ENCODE results near the gene FAM120A.

The FAM120A gene

DNA sequence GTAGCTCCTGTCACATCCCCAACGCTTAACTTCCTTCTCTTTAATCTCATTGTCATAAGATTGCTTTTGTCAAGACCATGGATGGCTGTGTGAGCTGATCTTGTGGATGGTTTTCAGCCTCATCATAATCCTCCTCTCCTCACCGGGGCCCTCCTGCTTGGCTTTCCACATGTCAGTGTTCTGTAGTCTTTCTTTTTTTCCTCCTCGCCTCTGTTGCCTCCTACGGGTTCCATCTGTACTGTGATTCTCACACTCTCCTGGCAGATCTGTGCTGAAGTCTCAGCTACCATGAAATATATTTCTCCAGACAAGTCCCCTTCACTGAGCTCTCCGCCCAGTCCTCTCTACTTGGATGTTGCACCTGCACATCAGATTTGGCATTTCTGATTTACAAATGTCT is 36.8 kb downstream of the FAM120A start:
- TF ChIP-seq, protein P1, sequence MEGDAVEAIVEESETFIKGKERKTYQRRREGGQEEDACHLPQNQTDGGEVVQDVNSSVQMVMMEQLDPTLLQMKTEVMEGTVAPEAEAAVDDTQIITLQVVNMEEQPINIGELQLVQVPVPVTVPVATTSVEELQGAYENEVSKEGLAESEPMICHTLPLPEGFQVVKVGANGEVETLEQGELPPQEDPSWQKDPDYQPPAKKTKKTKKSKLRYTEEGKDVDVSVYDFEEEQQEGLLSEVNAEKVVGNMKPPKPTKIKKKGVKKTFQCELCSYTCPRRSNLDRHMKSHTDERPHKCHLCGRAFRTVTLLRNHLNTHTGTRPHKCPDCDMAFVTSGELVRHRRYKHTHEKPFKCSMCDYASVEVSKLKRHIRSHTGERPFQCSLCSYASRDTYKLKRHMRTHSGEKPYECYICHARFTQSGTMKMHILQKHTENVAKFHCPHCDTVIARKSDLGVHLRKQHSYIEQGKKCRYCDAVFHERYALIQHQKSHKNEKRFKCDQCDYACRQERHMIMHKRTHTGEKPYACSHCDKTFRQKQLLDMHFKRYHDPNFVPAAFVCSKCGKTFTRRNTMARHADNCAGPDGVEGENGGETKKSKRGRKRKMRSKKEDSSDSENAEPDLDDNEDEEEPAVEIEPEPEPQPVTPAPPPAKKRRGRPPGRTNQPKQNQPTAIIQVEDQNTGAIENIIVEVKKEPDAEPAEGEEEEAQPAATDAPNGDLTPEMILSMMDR (IDR thresholded peaks at IDR 0.05) = no peak
- Histone ChIP-seq H3K9ac (no peak overlapping the region), H3K4me3 (ENCODE audit: low read depth, low read length) (no peak overlapping the region), H3K9me3 (ENCODE audit: control insufficient read depth, low read length) (no peaks in the 10 kb centered on the region), H3K27me3 (ENCODE audit: control insufficient read depth, insufficient read depth, low read length) (no peaks in the 10 kb centered on the region), H3K79me2 (peaks cover 25% of the 10 kb centered on the region), H2AFZ (no peak overlapping the region), H3K4me2 (ENCODE audit: low read length) (no peak overlapping the region), H3K4me1 (no peaks in the 10 kb centered on the region), H3K36me3 (ENCODE audit: control insufficient read depth, insufficient read depth, low read length) (no peaks in the 10 kb centered on the region), H3K27ac (no peak overlapping the region)

DNA sequence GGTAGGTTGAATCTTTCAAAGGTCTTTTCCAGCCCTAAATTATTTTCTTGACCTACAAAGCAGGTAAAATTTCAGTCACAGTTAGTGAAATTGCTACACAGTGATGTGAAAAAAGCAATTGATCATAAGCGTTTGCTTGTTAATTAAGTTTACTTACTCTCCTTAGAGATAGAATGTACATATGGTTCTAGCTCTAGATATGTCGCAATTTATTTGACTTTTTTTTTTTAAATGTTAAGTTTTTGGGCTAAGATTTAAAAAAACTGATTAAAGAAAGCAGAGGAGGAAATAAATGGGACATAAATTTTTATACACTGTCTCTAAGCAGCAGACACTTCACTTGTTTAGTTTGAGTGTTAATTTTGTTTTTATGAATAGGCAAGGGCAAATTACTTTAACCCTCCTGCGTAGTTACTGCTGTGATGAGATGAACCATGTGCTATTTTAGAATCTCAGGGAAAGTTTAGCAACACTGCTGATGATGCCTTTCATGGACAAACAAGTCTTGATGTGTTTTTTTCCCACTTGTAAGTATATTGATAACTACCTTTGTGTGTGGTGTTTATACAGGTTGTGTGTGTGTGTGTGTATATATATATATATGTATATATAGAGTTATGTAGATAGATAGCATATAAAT is 40.2 kb downstream of the FAM120A start:
- no peak overlapping the region for H3K4me3 ChIP-seq (ENCODE audit: low read depth, low read length)
- peaks cover 11% of the 10 kb centered on the region for H3K79me2 ChIP-seq
- TF ChIP-seq, protein P1 (IDR thresholded peaks at IDR 0.05) = no peak
- no peaks in the 10 kb centered on the region for H3K4me1 ChIP-seq
- H3K27ac ChIP-seq = no peak overlapping the region
- H3K9me3 ChIP-seq (ENCODE audit: control insufficient read depth, low read length) = no peaks in the 10 kb centered on the region
- H3K27me3 ChIP-seq (ENCODE audit: control insufficient read depth, insufficient read depth, low read length) = no peaks in the 10 kb centered on the region
- no peak overlapping the region for H2AFZ ChIP-seq
- no peak overlapping the region for H3K9ac ChIP-seq
- H3K36me3 ChIP-seq (ENCODE audit: control insufficient read depth, insufficient read depth, low read length) = no peaks in the 10 kb centered on the region
- H3K4me2 ChIP-seq (ENCODE audit: low read length) = no peak overlapping the region

DNA sequence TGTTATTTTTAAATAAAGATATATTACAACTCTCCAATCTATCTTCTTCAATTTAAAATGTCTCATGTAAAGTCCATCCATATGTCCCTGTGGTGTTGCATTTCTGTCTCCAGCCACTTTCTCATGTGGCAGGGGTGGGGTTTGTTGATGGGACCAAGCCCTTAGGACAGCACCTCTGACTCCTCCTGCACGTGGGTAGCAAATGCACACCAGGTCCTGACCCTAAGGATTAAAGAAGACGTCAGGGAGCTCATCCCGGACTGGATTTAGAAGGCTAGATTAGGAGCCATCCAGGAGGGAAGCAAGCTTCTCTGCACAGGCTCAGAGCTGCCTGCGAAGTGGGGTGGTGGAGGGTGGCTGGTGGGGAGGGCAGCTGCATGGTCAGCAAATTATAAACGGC is 40.8 kb downstream of the FAM120A start:
- no peak overlapping the region for H2AFZ ChIP-seq
- H3K79me2 ChIP-seq = peaks cover 11% of the 10 kb centered on the region
- H3K4me2 ChIP-seq (ENCODE audit: low read length) = no peak overlapping the region
- H3K4me3 ChIP-seq (ENCODE audit: low read depth, low read length) = no peak overlapping the region
- TF ChIP-seq, protein P1 (IDR thresholded peaks at IDR 0.05) = no peak
- H3K4me1 ChIP-seq = no peaks in the 10 kb centered on the region
- H3K27me3 ChIP-seq (ENCODE audit: control insufficient read depth, insufficient read depth, low read length) = no peaks in the 10 kb centered on the region
- no peak overlapping the region for H3K9ac ChIP-seq
- no peak overlapping the region for H3K27ac ChIP-seq
- H3K36me3 ChIP-seq (ENCODE audit: control insufficient read depth, insufficient read depth, low read length) = no peaks in the 10 kb centered on the region
- no peaks in the 10 kb centered on the region for H3K9me3 ChIP-seq (ENCODE audit: control insufficient read depth, low read length)

DNA sequence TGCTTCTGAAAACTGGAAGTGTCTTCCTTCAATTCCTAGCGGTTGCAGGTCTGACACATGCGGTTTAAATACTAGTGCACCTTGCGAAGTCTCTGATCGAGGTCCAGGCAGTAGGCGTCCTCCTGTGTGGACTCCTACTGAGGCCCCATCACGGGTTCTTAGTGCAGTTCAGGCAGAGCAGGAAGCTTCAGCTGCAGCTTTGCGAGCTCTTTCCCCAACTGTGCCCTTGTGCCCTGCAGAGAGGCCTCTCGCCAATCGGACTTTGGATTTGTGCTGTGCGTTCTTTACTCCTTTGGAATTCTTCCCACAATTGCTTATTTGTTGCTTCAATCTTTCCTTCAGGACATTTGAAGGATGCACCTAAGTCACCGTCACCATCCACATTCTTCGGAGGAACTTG is 42.5 kb downstream of the FAM120A start:
- no peaks in the 10 kb centered on the region for H3K4me1 ChIP-seq

More for the DNA sequence above, 42.5 kb downstream of the FAM120A start:
- no peak overlapping the region for H3K27ac ChIP-seq
- no peak overlapping the region for H3K4me2 ChIP-seq (ENCODE audit: low read length)
- no peak overlapping the region for H2AFZ ChIP-seq
- TF ChIP-seq, protein P1 (IDR thresholded peaks at IDR 0.05) = no peak
- H3K4me3 ChIP-seq (ENCODE audit: low read depth, low read length) = no peak overlapping the region
- H3K9ac ChIP-seq = no peak overlapping the region
- peaks cover 13% of the 10 kb centered on the region for H3K79me2 ChIP-seq
- no peaks in the 10 kb centered on the region for H3K36me3 ChIP-seq (ENCODE audit: control insufficient read depth, insufficient read depth, low read length)
- H3K9me3 ChIP-seq (ENCODE audit: control insufficient read depth, low read length) = no peaks in the 10 kb centered on the region
- H3K27me3 ChIP-seq (ENCODE audit: control insufficient read depth, insufficient read depth, low read length) = no peaks in the 10 kb centered on the region

Data from parathyroid adenoma (tissue), 2 donors.